OCI-LY1 (cell line): ENCODE results near the gene TEAD1.

ENCODE experiments used
- CTCF ChIP-seq: fragments of 200-600 bp; sonication (generic), shearing (Covaris generic); IDR thresholded peaks from 2 replicates; pipeline ENCODE4 v1.5.1; 2017; ENCODE audit warnings: mild to moderate bottlenecking, antibody characterized with exemption, low read length, moderate library complexity, mixed read lengths
- EZH2 ChIP-seq: fragments of 200-600 bp; sonication (generic), shearing (Covaris generic); IDR thresholded peaks from 2 replicates; pipeline ENCODE4 v1.8.0; 2017; ENCODE audit warnings: borderline replicate concordance, mixed run types, mild to moderate bottlenecking, antibody characterized with exemption, low read length, moderate library complexity, mixed read lengths

GRCh38 chr11:12657981-12658380, 16.2 kb upstream of the TEAD1 start:
- no peak for TF ChIP-seq CTCF
- TF ChIP-seq EZH2 = no peak
